Smooth muscle cell (in vitro differentiated cells): Measurements from ENCODE around the gene TMEM165. TPM values are rescaled to one million over a fixed set of nuclear protein-coding genes. Genes with fewer than 3 reads are reported as not detected.

Source experiments
- polyA plus RNA-seq: library from polyadenylated mRNA; unstranded; fragments of >200 nt; fragmentation: Nextera tagmentation; extraction: Ambion mirVana; gene quantifications from 2 replicates; pipeline ENCODE4 v1.2.1, GENCODE V29; 2016
- small RNA-seq: library from RNA; depleted of rRNA; stranded (forward); fragments of <200 nt; gene quantifications from one replicate; pipeline ENCODE3, GENCODE V24; 2014
- total RNA-seq: library from RNA; depleted of rRNA; stranded (reverse); fragments of >200 nt; gene quantifications from 2 replicates; pipeline ENCODE4 v1.2.3, GENCODE V29; 2014

TMEM165 gene
- total and polyA plus RNA-seq, 2 experiments from 2014 or later = 167 to 235 TPM

Small RNA genes within 50 kb of the gene (small RNA-seq; reads per million reads assigned to genes)
- gene RF00019 = not detected

Other genes starting within 250 kb of the TMEM165 start
- 9.9 and 18.1 TPM in 2 replicates for gene SRD5A3, start 49.7 kb upstream of the TMEM165 start, total RNA-seq
- gene SRD5A3, start 49.7 kb upstream of the TMEM165 start, polyA plus RNA-seq = 33.2 and 37.3 TPM in 2 replicates
- 32.3 and 39.5 TPM in 2 replicates for gene CLOCK, start 151.0 kb downstream of the TMEM165 start, total RNA-seq
- gene CLOCK, start 151.0 kb downstream of the TMEM165 start, polyA plus RNA-seq = 5.9 and 6.9 TPM in 2 replicates
- not detected in 2 replicates for gene PDCL2, start 196.3 kb downstream of the TMEM165 start, total RNA-seq
- gene PDCL2, start 196.3 kb downstream of the TMEM165 start, polyA plus RNA-seq = not detected in 2 replicates
- not detected in 2 replicates for gene NMU, start 240.3 kb downstream of the TMEM165 start, total RNA-seq
- not detected in 2 replicates for gene NMU, start 240.3 kb downstream of the TMEM165 start, polyA plus RNA-seq